Activated T-helper 1 cell treated with anti-CD3 and anti-CD28 coated beads, Interleukin-2, amount 50 U/mL, for 16 hours (primary cell): Measurements from ENCODE around the gene LILRB1.
"Not testable (repeated sequence)": the region's sequence is repeated elsewhere in the genome, so short reads cannot be mapped to it uniquely, and the experiment has no call there.

ENCODE experiments used
- DNase-seq, 2 donors: peaks; one replicate each; pipeline ENCODE4 v3.0.0-alpha.2; 2020; ENCODE audit warnings: low read depth in 1 of 2, low spot score in 1 of 2

Gene LILRB1

GRCh38 chr19:54630262-54630661 lies at the start of gene LILRB1:
LILRB1 (plus strand) TSS chr19:54630484; CDS start chr19:54631074, 590 bp downstream.
- DNase-seq = not testable (repeated sequence)

GRCh38 chr19:54586397-54586796 lies 43.9 kb upstream of the LILRB1 start:
- DNase-seq = no peak

- no peak for DNase-seq
These were observed 43.3 kb upstream of the LILRB1 start for GRCh38 chr19:54587026-54587425.

- DNase-seq = not testable (repeated sequence)
These were observed 36.8 kb upstream of the LILRB1 start, which contains the start of gene LILRA1 for GRCh38 chr19:54593445-54593844. LILRA1 (plus strand) TSS chr19:54593632; CDS start chr19:54594245, 613 bp downstream.

- DNase-seq = not testable (repeated sequence)
These were observed 36.2 kb upstream of the LILRB1 start for GRCh38 chr19:54593931-54594626.

GRCh38 chr19:54594737-54595136 lies 35.5 kb upstream of the LILRB1 start:
- DNase-seq = no peak

GRCh38 chr19:54595680-54596436 lies 34.4 kb upstream of the LILRB1 start:
- not testable (repeated sequence) for DNase-seq

- no peak for DNase-seq
These were observed 30.1 kb upstream of the LILRB1 start for GRCh38 chr19:54600212-54600611.

GRCh38 chr19:54606230-54606629 lies 24.1 kb upstream of the LILRB1 start:
- no peak for DNase-seq

- DNase-seq = no peak
These were observed 23.1 kb upstream of the LILRB1 start for GRCh38 chr19:54606891-54607784.

GRCh38 chr19:54607785-54608150 lies 22.5 kb upstream of the LILRB1 start:
- no peak for DNase-seq

- DNase-seq = no peak
These were observed 22.1 kb upstream of the LILRB1 start for GRCh38 chr19:54608205-54608604.

- DNase-seq = no peak
These were observed 21.5 kb upstream of the LILRB1 start for GRCh38 chr19:54608792-54609191.

- DNase-seq = no peak
These were observed 20.9 kb upstream of the LILRB1 start for GRCh38 chr19:54609356-54609791.

- DNase-seq = no peak
These were observed 17.9 kb upstream of the LILRB1 start for GRCh38 chr19:54612428-54612827.

GRCh38 chr19:54614726-54615125 lies 15.6 kb upstream of the LILRB1 start:
- no peak for DNase-seq

GRCh38 chr19:54616057-54616456 lies 14.2 kb upstream of the LILRB1 start:
- no peak for DNase-seq

GRCh38 chr19:54616821-54617560 lies 13.3 kb upstream of the LILRB1 start:
- DNase-seq = no peak

- DNase-seq = no peak
These were observed 9.8 kb upstream of the LILRB1 start for GRCh38 chr19:54620464-54620863.

GRCh38 chr19:54622431-54622830 lies 7.9 kb upstream of the LILRB1 start:
- no peak for DNase-seq

GRCh38 chr19:54624234-54624633 lies 6.0 kb upstream of the LILRB1 start:
- not testable (repeated sequence) for DNase-seq
